ENCODE results near the gene NEU4. TPM values are rescaled to one million over a fixed set of nuclear protein-coding genes. Genes with fewer than 3 reads are reported as not detected.

The NEU4 gene
- total RNA-seq, 2 donors from 2014 or later, result 1.2 TPM

GRCh38 chr2:241849616-241850543 is 40.9 kb downstream of the NEU4 start:
- Mint-ChIP-seq H3K36me3 (ENCODE audit: low read depth) (no peaks in the 10 kb centered on the region), H3K27ac (no peak overlapping the region), H3K27me3 (ENCODE audit: insufficient read depth) (peaks cover 20% of the 10 kb centered on the region), H3K4me1 (no peaks in the 10 kb centered on the region), H3K9me3 (no peaks in the 10 kb centered on the region), H3K4me3 (no peak overlapping the region)
- H3K9me3 ChIP-seq (ENCODE audit: control insufficient read depth, low read length), result no peaks in the 10 kb centered on the region
- no peaks in the 10 kb centered on the region for H3K36me3 ChIP-seq (ENCODE audit: control insufficient read depth, insufficient read depth, low read length)
- peaks cover 8% of the 10 kb centered on the region for H3K27me3 ChIP-seq (ENCODE audit: control insufficient read depth, insufficient read depth, low read length, poor library complexity, severe bottlenecking)
- TF ChIP-seq CTCF (conservative IDR thresholded peaks at IDR 0.05), result no peak
- DNase-seq, result peak; percentile 53
- 86 to 91% methylated on average over 7 to 15 of the region's 16 CpGs for WGBS, 2 experiments (ENCODE audit: insufficient coverage in 1 of 2, insufficient read length in 1 of 2)
- H3K9ac ChIP-seq (ENCODE audit: extremely low read depth, low read length, poor library complexity, severe bottlenecking), result no peak overlapping the region
- H3K4me3 ChIP-seq (ENCODE audit: low read length), result no peak overlapping the region
- no peaks in the 10 kb centered on the region for H3K4me1 ChIP-seq (ENCODE audit: control insufficient read depth, insufficient read depth, low read length)
- H3K27ac ChIP-seq (ENCODE audit: low read depth, low read length), result no peak overlapping the region

DNA sequence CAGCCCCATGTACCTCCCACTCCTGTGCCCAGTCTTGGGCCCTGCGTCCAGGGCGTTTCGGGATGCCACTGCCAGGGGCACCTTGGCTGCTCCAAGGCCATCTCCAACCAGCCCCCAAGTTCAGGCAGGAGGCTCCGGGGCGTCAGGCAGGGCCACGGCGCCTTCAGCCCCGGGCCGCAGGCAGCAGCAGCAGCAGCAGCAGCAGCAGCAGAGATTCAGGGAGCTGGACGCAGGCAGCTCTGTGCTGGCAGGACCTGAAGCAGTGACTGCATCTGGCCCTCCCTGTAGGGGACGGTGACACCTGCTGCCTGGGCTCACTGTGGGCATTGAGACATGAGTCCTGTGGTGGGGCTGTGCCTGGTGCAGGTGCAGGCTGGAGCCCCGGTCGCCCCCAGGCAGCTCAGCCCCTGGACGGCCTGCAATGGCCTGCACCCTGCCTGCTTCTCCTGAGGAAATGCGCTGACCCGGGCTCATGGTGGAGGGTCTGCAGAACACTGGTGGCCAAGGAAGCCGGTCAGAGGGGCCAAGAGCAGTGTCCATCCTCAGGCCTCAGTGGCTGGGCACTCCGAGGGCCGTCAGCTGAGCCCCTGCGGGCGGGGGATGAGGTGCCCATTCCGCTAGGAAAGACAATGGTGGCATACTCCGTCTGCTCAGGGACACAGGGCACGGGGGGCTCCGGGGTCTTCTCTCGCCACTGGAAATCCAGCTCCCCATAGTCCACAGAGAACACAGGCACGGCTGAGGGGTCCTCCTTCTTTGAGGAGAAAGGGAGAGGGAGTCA is 41.7 kb downstream of the NEU4 start:
- no peak overlapping the region for H3K4me3 ChIP-seq (ENCODE audit: low read length)
- no peaks in the 10 kb centered on the region for H3K36me3 Mint-ChIP-seq (ENCODE audit: low read depth)
- no peaks in the 10 kb centered on the region for H3K4me1 Mint-ChIP-seq
- WGBS, 2 experiments (ENCODE audit: insufficient coverage in 1 of 2, insufficient read length in 1 of 2), result 92 to 98% methylated on average over 18 to 27 of the region's 27 CpGs
- no peak overlapping the region for H3K4me3 Mint-ChIP-seq
- no peaks in the 10 kb centered on the region for H3K27me3 ChIP-seq (ENCODE audit: control insufficient read depth, insufficient read depth, low read length, poor library complexity, severe bottlenecking)
- no peak for TF ChIP-seq CTCF (conservative IDR thresholded peaks at IDR 0.05)
- no peak overlapping the region for H3K27ac Mint-ChIP-seq
- H3K4me1 ChIP-seq (ENCODE audit: control insufficient read depth, insufficient read depth, low read length), result no peaks in the 10 kb centered on the region
- no peaks in the 10 kb centered on the region for H3K36me3 ChIP-seq (ENCODE audit: control insufficient read depth, insufficient read depth, low read length)
- peak; percentile 50 for DNase-seq
- no peak overlapping the region for H3K27ac ChIP-seq (ENCODE audit: low read depth, low read length)
- no peaks in the 10 kb centered on the region for H3K9me3 Mint-ChIP-seq
- H3K9me3 ChIP-seq (ENCODE audit: control insufficient read depth, low read length), result no peaks in the 10 kb centered on the region
- H3K9ac ChIP-seq (ENCODE audit: extremely low read depth, low read length, poor library complexity, severe bottlenecking), result no peak overlapping the region
- H3K27me3 Mint-ChIP-seq (ENCODE audit: insufficient read depth), result peaks cover 12% of the 10 kb centered on the region

- H3K36me3 Mint-ChIP-seq (ENCODE audit: low read depth), result no peaks in the 10 kb centered on the region
- no peak overlapping the region for H3K27ac Mint-ChIP-seq
- Histone ChIP-seq H3K9me3 (ENCODE audit: control insufficient read depth, low read length) (no peaks in the 10 kb centered on the region), H3K9ac (ENCODE audit: extremely low read depth, low read length, poor library complexity, severe bottlenecking) (no peak overlapping the region), H3K4me1 (ENCODE audit: control insufficient read depth, insufficient read depth, low read length) (no peaks in the 10 kb centered on the region), H3K4me3 (ENCODE audit: low read length) (no peak overlapping the region), H3K27me3 (ENCODE audit: control insufficient read depth, insufficient read depth, low read length, poor library complexity, severe bottlenecking) (no peaks in the 10 kb centered on the region), H3K36me3 (ENCODE audit: control insufficient read depth, insufficient read depth, low read length) (no peaks in the 10 kb centered on the region), H3K27ac (ENCODE audit: low read depth, low read length) (no peak overlapping the region)
- WGBS, 2 experiments (ENCODE audit: insufficient coverage in 1 of 2, insufficient read length in 1 of 2), result 91 to 93% methylated on average over 17 to 26 of the region's 26 CpGs
- peaks cover 6% of the 10 kb centered on the region for H3K27me3 Mint-ChIP-seq (ENCODE audit: insufficient read depth)
- H3K4me3 Mint-ChIP-seq, result no peak overlapping the region
- peak; percentile 32 for DNase-seq
- H3K4me1 Mint-ChIP-seq, result no peaks in the 10 kb centered on the region
- TF ChIP-seq CTCF (conservative IDR thresholded peaks at IDR 0.05), result no peak
- H3K9me3 Mint-ChIP-seq, result no peaks in the 10 kb centered on the region
Observed at GRCh38 chr2:241851325-241852115, 42.5 kb downstream of the NEU4 start.

Measured in endodermal cell (in vitro differentiated cells).